HL-60 (cell line): ENCODE data around the gene NOP9.

Experiments
- DNase-seq, 2 experiments: peaks; one replicate each; pipeline ENCODE4 v3.0.0-alpha.2; 2010 to 2020; ENCODE audit warnings: low read depth in 1 of 2, low spot score in 1 of 2
- H3K27ac ChIP-seq: fragments of 250-450 bp; sonication (Bioruptor Pico); replicated peaks from 2 replicates; pipeline ENCODE4 v1.5.1; 2020; ENCODE audit warnings: mild to moderate bottlenecking, moderate library complexity
- H3K27me3 ChIP-seq: fragments of 250-450 bp; sonication (Bioruptor Pico); 2 replicates; pipeline ENCODE4 v1.5.1; 2021; ENCODE audit warnings: mild to moderate bottlenecking, moderate library complexity; ENCODE audit not compliant: insufficient read depth, poor library complexity, severe bottlenecking
- H3K4me3 ChIP-seq: replicated peaks from 2 replicates; pipeline ENCODE4 v1.5.1; 2011; ENCODE audit warnings: mild to moderate bottlenecking, control low read depth, low read length; ENCODE audit not compliant: insufficient read depth
- CTCF ChIP-seq: IDR thresholded peaks from one replicate; pipeline ENCODE4 v1.5.1; 2011; ENCODE audit warnings: low read length, control low read depth, inconsistent platforms; ENCODE audit not compliant: insufficient read depth
- GABPA ChIP-seq: IDR thresholded peaks from 2 replicates; pipeline ENCODE4 v1.6.1; 2012; ENCODE audit warnings: low read depth
- POLR2AphosphoS5 ChIP-seq: IDR thresholded peaks from 2 replicates; pipeline ENCODE4 v1.6.1; 2012; ENCODE audit warnings: low read depth
- SPI1 ChIP-seq: IDR thresholded peaks from 2 replicates; pipeline ENCODE4 v1.6.1; 2012; ENCODE audit warnings: low read depth, mild to moderate bottlenecking, borderline replicate concordance
- TF ChIP-seq, protein P1 (sequence below): IDR thresholded peaks from 2 replicates; pipeline ENCODE4 v1.6.1; 2012; ENCODE audit warnings: low read depth; ENCODE audit not compliant: insufficient replicate concordance

NOP9 gene

GRCh38 chr14:24284501-24285035, 15.1 kb upstream of the NOP9 start:
- TF ChIP-seq CTCF (no peak), SPI1 (no peak), GABPA (no peak), POLR2AphosphoS5 (no peak)
- TF ChIP-seq, protein P1, sequence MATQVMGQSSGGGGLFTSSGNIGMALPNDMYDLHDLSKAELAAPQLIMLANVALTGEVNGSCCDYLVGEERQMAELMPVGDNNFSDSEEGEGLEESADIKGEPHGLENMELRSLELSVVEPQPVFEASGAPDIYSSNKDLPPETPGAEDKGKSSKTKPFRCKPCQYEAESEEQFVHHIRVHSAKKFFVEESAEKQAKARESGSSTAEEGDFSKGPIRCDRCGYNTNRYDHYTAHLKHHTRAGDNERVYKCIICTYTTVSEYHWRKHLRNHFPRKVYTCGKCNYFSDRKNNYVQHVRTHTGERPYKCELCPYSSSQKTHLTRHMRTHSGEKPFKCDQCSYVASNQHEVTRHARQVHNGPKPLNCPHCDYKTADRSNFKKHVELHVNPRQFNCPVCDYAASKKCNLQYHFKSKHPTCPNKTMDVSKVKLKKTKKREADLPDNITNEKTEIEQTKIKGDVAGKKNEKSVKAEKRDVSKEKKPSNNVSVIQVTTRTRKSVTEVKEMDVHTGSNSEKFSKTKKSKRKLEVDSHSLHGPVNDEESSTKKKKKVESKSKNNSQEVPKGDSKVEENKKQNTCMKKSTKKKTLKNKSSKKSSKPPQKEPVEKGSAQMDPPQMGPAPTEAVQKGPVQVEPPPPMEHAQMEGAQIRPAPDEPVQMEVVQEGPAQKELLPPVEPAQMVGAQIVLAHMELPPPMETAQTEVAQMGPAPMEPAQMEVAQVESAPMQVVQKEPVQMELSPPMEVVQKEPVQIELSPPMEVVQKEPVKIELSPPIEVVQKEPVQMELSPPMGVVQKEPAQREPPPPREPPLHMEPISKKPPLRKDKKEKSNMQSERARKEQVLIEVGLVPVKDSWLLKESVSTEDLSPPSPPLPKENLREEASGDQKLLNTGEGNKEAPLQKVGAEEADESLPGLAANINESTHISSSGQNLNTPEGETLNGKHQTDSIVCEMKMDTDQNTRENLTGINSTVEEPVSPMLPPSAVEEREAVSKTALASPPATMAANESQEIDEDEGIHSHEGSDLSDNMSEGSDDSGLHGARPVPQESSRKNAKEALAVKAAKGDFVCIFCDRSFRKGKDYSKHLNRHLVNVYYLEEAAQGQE = no peak
- Histone ChIP-seq H3K27me3 (no peaks in the 10 kb centered on the region), H3K4me3 (no peak overlapping the region), H3K27ac (no peak overlapping the region)
- DNase-seq = no peak

DNA sequence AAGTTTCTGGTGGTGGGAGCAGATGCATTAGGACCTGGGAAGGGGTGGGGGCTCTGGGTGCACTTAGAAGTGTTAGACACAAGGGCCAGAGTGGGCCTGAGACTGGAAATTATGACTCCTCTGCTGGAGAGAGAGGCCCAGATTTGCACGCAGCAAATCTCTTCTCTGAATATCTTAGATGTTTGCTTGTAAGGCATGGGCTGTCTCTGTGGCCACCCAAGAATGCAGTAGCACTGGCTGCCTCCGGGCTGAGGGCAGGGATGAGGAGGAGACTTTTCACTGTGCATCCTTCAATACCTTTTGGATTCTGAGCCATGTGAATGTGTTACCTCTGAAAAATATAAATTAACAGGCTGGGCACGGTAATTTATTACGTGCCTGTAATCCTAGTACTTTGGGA, 14.3 kb upstream of the NOP9 start:
- TF ChIP-seq SPI1 (no peak), GABPA (no peak), CTCF (no peak), POLR2AphosphoS5 (no peak)
- TF ChIP-seq, protein P1 = no peak
- DNase-seq = no peak
- no peaks in the 10 kb centered on the region for H3K27me3 ChIP-seq

GRCh38 chr14:24286996-24287395, 12.7 kb upstream of the NOP9 start:
- no peak for TF ChIP-seq SPI1
- TF ChIP-seq CTCF = no peak
- TF ChIP-seq, protein P1 = no peak
- no peak for TF ChIP-seq GABPA
- no peak for TF ChIP-seq POLR2AphosphoS5
- no peak overlapping the region for H3K4me3 ChIP-seq
- DNase-seq = no peak
- no peaks in the 10 kb centered on the region for H3K27me3 ChIP-seq
- H3K27ac ChIP-seq = no peak overlapping the region

More for the DNA sequence above, 14.3 kb upstream of the NOP9 start:
- no peak overlapping the region for H3K4me3 ChIP-seq
- no peak overlapping the region for H3K27ac ChIP-seq
